Gastrocnemius medialis (tissue), 4 donors: Measurements from ENCODE around the gene MYO3B.

ENCODE experiments used
- POLR2A ChIP-seq, 2 donors: fragments of 450-650 bp; IDR thresholded peaks; one replicate each; pipeline ENCODE4 v1.6.1; 2017; ENCODE audit warnings: antibody characterized with exemption in 2 of 2, mild to moderate bottlenecking in 2 of 2, moderate library complexity in 2 of 2
- TF ChIP-seq, protein P1 (sequence below), 5 experiments: fragments of 450-650 bp in 3 of 5; fragments of 200-600 bp in 2 of 5; sonication (generic) in 2 of 5; IDR thresholded peaks in 4 of 5; conservative IDR thresholded peaks in 1 of 5; 1 replicate in 4 of 5; 2 replicates in 1 of 5; pipeline ENCODE4 v1.5.1; 2016 to 2019; ENCODE audit warnings: antibody characterized with exemption in 5 of 5, mild to moderate bottlenecking in 3 of 5, moderate library complexity in 3 of 5

GRCh38 chr2:170161516-170162270 is 16.3 kb upstream of the MYO3B start:
- TF ChIP-seq, protein P1, sequence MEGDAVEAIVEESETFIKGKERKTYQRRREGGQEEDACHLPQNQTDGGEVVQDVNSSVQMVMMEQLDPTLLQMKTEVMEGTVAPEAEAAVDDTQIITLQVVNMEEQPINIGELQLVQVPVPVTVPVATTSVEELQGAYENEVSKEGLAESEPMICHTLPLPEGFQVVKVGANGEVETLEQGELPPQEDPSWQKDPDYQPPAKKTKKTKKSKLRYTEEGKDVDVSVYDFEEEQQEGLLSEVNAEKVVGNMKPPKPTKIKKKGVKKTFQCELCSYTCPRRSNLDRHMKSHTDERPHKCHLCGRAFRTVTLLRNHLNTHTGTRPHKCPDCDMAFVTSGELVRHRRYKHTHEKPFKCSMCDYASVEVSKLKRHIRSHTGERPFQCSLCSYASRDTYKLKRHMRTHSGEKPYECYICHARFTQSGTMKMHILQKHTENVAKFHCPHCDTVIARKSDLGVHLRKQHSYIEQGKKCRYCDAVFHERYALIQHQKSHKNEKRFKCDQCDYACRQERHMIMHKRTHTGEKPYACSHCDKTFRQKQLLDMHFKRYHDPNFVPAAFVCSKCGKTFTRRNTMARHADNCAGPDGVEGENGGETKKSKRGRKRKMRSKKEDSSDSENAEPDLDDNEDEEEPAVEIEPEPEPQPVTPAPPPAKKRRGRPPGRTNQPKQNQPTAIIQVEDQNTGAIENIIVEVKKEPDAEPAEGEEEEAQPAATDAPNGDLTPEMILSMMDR (IDR thresholded peaks at IDR 0.05 in 4 of 5, conservative IDR thresholded peaks at IDR 0.05 in 1 of 5) = no peak
- no peak for TF ChIP-seq POLR2A (IDR thresholded peaks at IDR 0.05)
